NCI-H1694 (cell line): ENCODE data around the gene TESK2.
"Not testable (repeated sequence)": the region's sequence is repeated elsewhere in the genome, so short reads cannot be mapped to it uniquely, and the experiment has no call there.

Source experiments
- DNase-seq: peaks from one replicate; lab custom pipeline; 2025; lab: John Stamatoyannopoulos, UW

The TESK2 gene, protein sequence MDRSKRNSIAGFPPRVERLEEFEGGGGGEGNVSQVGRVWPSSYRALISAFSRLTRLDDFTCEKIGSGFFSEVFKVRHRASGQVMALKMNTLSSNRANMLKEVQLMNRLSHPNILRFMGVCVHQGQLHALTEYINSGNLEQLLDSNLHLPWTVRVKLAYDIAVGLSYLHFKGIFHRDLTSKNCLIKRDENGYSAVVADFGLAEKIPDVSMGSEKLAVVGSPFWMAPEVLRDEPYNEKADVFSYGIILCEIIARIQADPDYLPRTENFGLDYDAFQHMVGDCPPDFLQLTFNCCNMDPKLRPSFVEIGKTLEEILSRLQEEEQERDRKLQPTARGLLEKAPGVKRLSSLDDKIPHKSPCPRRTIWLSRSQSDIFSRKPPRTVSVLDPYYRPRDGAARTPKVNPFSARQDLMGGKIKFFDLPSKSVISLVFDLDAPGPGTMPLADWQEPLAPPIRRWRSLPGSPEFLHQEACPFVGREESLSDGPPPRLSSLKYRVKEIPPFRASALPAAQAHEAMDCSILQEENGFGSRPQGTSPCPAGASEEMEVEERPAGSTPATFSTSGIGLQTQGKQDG

DNA sequence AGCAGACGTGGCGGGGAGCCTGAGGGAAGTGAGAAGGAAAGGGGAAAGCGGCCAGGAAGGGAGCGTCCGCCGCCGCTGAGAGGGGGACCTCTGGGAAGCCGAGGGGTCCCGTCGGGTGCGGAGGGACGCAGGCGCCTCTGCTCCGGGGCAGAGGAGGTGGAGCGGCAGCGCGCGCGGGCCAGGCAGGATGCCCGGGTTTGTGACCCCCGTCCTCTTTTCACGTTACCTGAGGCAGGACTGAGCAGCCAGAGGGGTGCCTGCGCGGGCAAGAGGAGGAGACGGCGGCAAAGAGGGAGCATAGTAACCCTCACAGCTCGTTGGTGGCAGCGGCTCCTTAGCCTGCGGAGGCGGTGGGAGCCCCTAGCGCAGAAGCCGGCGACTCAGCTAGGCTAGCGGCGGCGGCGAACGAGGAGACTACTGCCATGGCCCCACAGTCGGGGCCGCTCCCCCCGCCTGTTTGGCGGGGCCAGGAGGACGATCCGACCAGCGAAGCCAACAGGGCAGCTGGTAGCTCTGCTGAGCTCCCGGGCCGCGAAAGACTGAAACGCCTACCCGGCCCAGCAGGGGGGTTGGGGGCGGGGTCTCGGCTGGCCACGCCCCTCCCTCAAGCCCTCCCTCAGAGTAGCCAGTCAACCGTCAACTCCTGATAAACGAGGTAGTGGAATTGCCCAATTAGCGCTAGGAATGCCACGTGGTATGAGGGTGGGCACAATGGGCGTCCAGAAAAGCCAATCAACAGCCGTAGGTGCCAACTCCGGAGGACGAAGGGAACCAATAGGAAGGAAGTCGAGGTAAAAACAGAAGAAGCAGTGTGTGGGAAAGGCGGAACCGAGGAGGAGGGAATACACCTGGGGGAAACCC is at the start of gene TESK2:
TESK2 (minus strand) TSS at position 538 of the 861 bp plus-strand sequence. CDS start 33,378 bp downstream, outside the sequence.
- DNase-seq = peak; percentile 99

DNA sequence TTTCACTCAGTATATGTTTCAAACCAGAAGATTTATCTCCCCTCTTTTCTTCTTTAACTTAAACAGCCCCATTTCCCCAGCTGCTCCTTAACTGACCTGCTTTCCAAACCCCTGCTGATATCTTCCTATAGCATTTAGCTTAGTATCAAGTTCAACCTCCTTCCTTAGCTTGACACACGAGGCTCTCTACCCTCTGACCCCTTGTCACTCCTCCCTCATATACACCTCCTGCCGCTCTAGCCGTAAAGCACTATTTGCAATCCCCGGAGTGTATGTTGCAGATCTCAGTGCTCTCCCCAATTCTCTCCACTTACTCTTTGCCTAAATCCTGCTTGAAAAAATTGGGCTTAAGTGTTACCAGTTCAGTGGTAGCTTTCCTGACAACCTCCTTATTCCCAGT is 45.9 kb upstream of the TESK2 start:
- no peak for DNase-seq

DNA sequence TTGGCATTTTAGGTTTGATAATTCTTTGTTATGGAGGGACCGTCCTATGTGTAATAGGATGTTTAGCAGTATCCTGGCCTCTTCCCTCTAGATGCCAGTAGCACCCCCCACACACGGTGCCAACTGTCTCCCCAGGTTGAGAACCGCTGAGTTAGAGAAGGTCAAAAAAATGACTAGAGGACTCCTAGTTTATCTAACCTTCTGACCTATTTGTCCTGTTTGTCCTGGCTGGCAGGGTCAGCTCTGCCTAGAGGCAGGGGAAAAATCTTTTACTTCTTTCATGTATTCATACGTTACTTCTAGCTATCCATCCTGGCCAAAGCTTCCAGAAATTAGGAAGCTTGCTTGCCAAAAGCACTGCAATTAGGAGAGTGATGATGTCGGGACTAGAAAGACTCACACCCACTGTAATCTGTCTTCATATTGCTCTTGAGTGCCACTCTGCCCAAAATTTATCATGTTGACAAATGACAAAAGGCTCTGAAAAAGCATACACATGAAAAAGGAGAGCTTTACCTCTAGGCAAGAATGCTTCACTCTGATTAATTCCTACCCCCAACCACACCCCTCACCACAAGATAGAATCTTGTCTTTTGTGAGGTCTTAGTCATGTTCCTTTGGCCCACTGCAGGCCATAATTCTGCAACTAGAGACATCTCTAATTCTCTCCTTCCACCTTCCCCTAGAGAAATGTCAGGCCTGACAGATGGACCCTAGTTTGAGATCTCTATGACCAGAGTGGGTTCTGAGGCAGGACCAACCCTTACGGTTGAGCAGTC is 45.2 kb upstream of the TESK2 start:
- DNase-seq = no peak

DNA sequence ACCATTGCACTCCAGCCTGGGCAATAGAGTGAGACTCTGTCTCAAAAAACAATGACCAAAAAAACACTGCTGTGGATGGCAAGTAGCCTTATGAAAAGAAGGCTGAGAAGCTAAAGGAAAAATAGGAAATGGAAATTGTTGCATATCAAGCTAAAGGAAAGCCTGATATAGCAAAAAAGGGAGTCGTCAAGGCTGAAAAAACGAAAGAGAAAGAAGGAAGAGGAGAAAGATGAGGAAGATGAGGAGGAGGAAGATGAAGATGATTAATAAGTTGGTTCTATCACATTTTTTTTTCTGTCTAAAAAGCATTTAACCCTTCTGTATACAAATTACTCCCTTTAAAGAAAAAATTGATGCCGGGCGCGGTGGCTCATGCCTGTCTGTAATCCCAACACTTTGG is 40.9 kb upstream of the TESK2 start:
- DNase-seq = no peak

DNA sequence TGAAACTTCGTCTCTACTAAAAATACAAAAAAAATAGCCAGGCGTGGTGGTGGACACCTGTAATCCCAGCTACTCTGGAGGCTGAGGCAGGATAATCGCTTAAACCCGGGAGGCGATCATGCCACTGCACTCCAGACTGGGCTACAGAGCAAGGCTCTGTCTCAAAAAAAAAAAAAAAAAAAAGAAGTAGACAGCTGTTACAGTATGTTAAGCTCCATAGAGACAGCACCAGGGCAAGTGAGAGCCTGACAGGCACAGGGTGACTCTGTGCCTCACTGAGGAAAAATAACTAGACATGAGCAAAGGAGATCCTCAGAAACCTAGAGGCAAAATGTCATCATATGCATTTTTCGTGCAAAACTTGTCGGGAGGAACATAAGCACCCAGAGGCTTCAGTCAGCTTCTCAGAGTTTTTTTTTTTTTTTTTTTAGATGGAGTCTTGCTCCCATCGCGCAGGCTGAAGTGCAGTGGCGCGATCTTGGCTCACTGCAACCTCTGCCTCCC is 39.7 kb upstream of the TESK2 start:
- DNase-seq = peak; percentile 41

DNA sequence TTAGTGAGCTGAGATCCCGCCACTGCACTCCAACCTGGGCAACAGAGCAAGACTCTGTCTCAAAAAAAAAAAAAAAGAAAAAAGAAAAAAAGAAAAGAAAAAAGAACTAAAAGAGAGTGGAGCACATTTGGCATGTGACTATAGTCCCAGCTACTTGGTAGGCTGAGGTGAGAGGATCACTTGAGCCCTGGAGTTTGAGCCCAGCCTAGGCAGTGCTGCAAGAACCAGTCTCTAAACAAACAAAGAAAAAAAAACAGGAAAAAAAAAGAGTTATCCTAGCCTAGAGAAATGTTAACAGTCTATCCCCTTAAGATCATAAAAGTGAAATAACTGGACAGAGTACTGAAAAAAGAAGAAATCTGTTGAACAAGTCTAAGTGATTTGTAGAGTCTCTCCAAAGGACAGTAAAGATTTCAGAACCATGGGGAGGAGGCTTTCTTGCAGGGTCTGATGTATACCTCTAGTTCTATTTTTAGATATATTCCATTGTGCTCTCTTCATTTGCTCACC is 35.2 kb upstream of the TESK2 start:
- DNase-seq = no peak

DNA sequence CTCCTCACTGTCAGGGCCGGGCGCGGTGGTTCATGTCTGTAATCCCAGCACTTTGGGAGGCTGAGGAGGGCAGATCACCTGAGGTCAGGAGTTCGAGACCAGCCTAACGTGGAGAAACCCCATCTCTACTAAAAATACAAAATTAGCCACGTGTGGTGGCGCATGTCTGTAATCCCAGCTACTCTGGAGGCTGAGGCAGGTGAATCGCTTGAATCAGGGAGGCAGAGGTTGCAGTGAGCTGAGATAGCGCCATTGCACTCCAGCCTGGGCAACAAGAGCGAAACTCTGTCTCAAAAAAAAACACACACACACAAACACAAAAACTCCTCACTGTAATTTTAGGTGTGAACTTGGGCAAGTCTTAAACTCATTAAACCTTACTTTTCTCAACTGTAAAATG is 33.0 kb upstream of the TESK2 start:
- DNase-seq = not testable (repeated sequence)

DNA sequence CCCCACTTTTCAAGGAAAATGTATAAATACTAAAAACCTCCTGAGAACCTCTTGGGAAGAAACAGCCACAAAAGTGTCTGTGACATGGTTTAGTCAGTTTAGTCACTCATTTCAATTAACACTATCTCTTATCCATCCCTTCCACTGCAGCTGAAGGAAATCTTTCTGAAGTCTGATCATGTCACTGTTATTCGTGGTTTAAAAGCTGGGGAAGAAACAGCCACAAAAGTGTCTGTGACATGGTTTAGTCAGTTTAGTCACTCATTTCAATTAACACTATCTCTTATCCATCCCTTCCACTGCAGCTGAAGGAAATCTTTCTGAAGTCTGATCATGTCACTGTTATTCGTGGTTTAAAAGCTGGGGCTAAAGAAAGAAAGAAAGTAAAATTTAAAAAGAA is 32.6 kb upstream of the TESK2 start:
- not testable (repeated sequence) for DNase-seq

DNA sequence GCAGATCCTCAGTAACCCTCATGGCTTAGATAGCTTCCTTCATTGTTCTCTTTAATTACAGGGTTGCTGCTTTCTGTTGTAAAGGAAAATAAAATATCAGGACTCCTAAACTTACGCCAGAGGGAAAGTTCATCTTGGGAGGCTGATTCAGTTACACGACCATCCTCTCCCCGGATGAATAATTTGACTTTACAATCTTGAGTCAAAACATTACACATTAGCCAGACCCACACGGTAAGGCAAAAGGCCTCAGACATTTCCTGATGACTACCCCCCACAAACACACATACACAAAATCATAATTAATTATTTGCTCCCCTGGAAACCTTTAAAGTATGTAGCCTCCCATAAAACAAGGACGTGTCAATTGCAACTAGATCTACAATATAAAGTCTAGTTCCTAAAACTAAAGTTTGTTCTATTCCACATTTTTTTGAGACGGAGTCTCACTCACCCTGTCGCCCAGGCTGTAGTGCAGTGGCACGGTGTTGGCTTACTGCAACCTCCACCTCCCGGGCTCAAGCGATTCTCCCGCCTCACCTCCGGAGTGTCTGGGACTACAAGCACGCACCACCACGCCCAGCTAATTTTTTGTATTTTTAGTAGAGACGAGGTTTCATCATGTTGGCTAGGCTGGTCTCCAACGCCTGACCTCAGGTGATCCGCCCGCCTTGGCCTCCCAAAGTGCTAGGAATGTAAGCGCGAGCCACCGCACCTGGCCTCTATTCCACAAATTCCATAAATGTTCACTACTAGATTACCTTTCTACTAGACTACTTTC is 31.6 kb upstream of the TESK2 start:
- no peak for DNase-seq

DNA sequence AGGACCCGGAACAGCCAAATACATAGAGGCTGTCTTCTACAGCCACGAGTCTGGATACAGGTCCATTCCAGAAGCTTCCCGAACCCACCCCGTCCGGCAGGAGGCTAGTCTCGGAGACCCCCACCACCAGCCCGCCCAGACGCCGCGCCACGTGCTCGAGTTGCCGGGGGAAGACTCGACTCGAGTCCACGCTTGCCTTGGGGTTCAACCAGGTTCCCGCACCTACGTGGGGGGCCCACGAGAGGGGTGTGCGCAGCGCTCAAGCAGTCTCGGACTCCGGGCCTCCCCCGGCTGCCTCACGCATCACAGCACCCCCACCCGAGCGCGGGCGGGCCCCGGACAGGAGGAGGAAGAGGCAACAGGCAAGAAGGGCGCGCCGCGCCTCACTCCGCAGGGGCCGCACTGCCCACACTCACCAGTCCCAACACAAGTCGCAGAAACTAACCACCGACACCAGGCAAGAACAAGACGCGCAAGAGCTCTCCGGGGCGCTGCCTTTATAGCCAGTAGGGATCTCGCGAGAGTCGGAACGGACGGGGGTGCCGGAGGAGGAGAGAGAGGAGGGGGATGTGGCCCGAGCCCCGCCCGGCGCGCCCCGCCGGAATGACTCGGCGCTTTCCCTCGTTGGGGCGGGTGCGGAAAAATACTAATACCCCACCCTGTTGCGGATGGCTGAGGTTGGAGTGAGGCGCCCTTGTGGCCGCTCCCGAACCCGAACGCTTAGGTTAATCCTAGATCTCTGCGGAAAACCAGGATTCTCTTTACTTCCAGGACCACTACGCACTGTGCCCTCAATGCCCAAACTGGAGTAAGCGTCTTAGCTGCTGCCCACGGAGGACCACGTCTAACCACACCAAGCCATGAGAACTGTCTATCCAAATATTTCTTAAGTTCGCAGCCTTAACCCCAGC is 30.7 kb upstream of the TESK2 start, which contains the start of gene PRDX1:
PRDX1 (minus strand) TSS at position 472 of the 911 bp plus-strand sequence. CDS start 2,841 bp downstream, outside the sequence.
- DNase-seq = peak; percentile 91

DNA sequence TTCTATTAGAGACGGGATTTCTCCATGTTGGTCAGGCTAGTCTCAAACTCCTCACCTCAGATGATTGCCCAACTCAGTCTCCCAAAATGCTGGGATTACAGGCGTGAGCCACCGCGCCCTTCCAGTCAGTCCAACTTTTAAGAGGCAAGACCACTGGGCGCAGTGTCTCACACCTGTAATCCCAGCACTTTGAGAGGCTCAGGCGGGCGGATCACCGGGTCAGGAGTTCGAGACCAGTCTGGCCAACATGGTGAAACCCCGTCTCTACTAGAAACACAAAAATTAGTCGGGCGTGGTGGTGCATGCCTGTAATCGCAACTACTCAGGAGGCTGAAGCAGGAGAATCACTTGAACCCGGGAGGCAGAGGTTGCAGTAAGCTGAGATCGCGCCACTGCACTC is 28.8 kb upstream of the TESK2 start:
- not testable (repeated sequence) for DNase-seq

DNA sequence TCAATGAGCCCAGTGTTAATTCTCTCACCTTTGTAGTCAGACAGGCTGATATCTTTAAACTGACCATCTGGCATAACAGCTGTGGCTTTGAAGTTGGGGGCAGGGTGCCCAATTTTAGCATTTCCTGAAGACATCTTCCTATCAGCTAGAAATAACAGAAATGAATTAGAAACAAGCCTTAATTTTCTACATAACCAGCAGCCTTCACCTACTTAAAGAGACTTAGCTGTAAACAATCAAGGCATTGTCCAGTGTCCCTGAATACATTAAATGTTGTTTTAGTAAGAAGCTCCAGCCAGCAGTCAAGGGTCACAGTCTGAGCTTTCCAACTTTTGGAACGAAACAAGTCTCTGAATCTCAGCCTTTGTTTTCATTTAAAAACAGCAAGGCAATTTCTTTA is 27.9 kb upstream of the TESK2 start:
- DNase-seq = no peak

DNA sequence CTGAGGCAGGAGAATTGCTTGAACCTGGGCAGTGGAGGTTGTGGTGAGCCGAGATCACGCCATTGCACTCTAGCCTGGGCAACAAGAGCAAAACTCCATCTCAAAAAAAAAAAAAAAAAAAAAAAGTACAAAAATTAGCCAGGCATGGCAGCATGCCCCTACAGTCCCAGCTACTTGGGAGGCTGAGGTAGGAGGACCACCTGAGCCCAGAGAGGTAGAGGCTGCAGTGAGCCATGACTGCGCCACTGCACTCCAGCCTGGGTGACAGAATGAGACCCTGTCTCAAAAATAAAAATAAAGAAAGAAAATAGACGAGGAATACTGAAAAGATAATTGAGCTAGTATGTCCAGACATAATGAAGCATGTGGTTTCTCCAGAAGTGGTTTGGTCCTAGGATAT is 27.4 kb upstream of the TESK2 start:
- DNase-seq = not testable (repeated sequence)

DNA sequence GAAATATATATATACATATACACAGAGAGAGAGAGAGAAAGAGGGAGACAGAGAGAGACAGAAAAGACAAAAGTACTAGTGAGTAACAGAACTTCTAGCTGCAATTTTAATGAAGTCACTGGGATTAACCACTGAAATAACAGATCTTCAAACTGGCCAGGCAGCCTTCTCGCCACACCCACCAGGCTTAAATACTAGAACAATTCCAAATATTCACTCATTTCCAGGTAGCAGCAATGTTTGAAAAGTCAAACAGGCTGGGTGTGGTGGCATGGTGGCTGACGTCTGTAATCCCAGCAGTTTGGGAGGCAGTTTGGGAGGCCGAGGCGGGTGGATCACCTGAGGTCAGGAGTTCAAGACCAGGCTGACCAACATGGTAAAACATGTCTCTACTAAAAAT is 25.5 kb upstream of the TESK2 start:
- DNase-seq = no peak

DNA sequence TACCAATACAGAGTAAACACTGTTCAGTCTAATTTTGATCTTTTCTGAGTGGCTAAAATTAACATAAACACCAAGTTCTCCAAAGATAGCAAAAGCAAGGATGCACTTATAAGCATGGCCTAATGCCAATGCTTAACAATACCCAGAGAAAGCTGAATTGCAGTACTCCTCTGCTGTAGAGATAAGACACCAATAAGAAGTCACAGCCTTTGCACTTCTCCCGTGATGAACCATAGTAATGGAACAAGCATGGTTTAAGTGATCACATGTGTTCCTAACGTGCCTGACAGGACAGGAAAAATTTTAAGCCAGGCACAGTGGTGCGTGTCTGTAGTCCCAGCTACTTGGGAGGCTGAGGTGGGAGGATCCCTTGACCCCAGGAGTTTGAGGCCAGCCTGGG is 25.1 kb upstream of the TESK2 start:
- DNase-seq = no peak

DNA sequence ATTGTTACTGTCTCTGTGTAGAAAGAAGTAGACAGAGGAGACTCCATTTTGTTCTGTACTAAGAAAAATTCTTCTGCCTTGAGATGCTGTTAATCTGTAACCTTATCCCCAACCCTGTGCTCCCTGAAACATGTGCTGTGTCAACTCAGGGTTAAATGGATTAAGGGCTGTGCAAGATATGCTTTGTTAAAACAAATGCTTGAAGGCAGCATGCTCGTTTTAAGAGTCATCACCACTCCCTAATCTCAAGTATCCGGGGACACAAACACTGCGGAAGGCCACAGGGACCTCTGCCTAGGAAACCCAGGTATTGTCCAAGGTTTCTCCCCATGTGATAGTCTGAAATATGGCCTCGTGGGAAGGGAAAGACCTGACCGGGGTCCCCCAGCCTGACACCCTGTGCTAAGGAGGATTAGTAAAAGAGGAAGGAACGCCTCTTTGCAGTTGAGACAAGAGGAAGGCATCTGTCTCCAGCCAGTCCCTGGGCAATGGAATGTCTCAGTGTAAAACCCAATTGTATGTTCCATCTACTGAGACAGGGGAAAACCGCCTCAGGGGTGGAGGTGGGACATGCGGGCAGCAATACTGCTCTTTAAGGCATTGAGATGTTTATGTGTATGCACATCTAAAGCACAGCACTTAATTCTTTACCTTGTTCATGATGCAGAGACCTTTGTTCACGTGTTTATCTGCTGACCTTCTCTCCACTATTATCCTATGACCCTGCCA is 22.7 kb upstream of the TESK2 start:
- DNase-seq = not testable (repeated sequence)

DNA sequence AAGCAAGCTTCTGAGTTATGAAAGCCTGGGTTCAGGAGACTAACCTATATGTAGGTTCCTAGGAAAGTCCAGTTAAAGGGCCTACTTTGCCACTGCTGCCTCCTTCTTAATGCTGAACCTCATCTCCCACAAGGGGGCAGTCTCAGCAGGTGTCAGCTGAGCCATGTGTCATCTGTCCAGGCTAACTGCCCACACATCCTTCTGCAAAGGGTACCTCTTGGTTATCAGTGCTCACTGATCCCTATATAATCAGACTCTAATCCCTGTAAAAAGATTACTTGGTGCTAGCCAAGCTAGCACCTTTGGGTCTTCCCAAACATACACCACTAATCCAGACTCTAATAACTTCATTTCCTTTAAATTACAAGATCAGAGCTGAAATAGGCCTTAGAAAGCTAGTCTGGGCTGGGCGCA is 21.7 kb upstream of the TESK2 start:
- peak; percentile 13 for DNase-seq

DNA sequence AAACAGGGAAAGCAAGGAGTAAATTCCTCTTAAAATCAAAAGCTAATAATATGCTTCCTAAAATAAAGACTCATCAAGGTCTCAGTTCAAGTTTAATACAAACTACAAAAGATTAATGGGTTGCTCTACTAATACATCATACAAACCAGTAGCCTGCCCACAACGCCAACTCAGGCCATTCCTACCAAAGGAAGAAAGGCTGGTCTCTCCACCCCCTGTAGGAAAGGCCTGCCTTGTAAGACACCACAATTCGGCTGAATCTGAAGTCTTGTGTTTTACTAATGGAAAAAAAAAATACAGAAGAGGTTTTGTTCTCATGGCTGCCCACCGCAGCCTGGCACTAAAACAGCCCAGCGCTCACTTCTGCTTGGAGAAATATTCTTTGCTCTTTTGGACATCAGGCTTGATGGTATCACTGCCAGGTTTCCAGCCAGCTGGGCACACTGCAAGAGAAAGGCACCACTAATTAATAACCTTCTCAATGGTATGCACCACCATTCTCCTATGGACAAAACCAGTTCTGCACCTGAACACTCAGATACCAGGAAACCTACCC is 20.1 kb upstream of the TESK2 start:
- DNase-seq = no peak
